WTC11 (cell line): ENCODE measurements around the gene PDE11A. TPM values are rescaled to one million over a fixed set of nuclear protein-coding genes. Genes with fewer than 3 reads are reported as not detected.

ENCODE experiments used
- ATAC-seq: fragments of 200-7000 bp; cut with Tn5 transposase; 2 replicates; pipeline ENCODE4 v1.10.0; 2021; ENCODE audit warnings: mild to moderate bottlenecking, moderate library complexity
- CTCF ChIA-PET: fragments of 300-600 bp; sonication (Branson Sonifier 250); formaldehyde crosslinking; loops from one replicate; lab custom pipeline; 2021; ENCODE audit warnings: antibody characterized with exemption; lab: Charles Lee
- POLR2A ChIA-PET: fragments of 350-600 bp; sonication (Branson Sonifier 250); formaldehyde crosslinking; loops from one replicate; lab custom pipeline; 2021; ENCODE audit warnings: antibody characterized with exemption; lab: Charles Lee
- DNase-seq: peaks from one replicate; pipeline ENCODE4 v3.0.0; 2021; ENCODE audit warnings: low spot score
- H3K27ac Mint-ChIP-seq: 2 replicates; pipeline ENCODE4 v1.8.0; 2021; ENCODE audit warnings: mixed read lengths
- H3K27me3 Mint-ChIP-seq: 2 replicates; pipeline ENCODE4 v1.8.0; 2021; ENCODE audit warnings: low read depth, mild to moderate bottlenecking, moderate library complexity, mixed read lengths
- H3K36me3 Mint-ChIP-seq: 2 replicates; pipeline ENCODE4 v1.8.0; 2021; ENCODE audit warnings: mixed read lengths
- H3K4me1 Mint-ChIP-seq: 2 replicates; pipeline ENCODE4 v1.8.0; 2022; ENCODE audit warnings: mixed read lengths
- H3K4me3 Mint-ChIP-seq: 2 replicates; pipeline ENCODE4 v1.8.0; 2021; ENCODE audit warnings: mild to moderate bottlenecking, moderate library complexity, mixed read lengths
- H3K9me3 Mint-ChIP-seq: 2 replicates; pipeline ENCODE4 v1.8.0; 2021; ENCODE audit warnings: mixed read lengths
- CBFB ChIP-seq: sonication (generic); formaldehyde crosslinking; IDR thresholded peaks from 2 replicates; pipeline ENCODE4 v1.8.1; 2022; ENCODE audit warnings: mild to moderate bottlenecking, low read depth, missing genetic modification reagents
- CREM ChIP-seq: sonication (generic); formaldehyde crosslinking; IDR thresholded peaks from 2 replicates; pipeline ENCODE4 v1.8.1; 2022; ENCODE audit warnings: mild to moderate bottlenecking, missing genetic modification reagents, moderate library complexity
- ETV6 ChIP-seq: sonication (generic); formaldehyde crosslinking; IDR thresholded peaks from 2 replicates; pipeline ENCODE4 v1.8.1; 2022; ENCODE audit warnings: mild to moderate bottlenecking, missing genetic modification reagents
- FOXJ3 ChIP-seq: sonication (generic); formaldehyde crosslinking; IDR thresholded peaks from 2 replicates; pipeline ENCODE4 v1.9.0; 2021; ENCODE audit warnings: missing genetic modification reagents, mild to moderate bottlenecking, borderline replicate concordance
- GRHL2 ChIP-seq: fragments of 250-450 bp; sonication (Bioruptor Pico); IDR thresholded peaks from 2 replicates; pipeline ENCODE4 v1.8.0; 2022; ENCODE audit warnings: mild to moderate bottlenecking, moderate library complexity; ENCODE audit not compliant: insufficient replicate concordance, severe bottlenecking
- IRF2 ChIP-seq: sonication (generic); formaldehyde crosslinking; IDR thresholded peaks from 2 replicates; pipeline ENCODE4 v1.8.0; 2022; ENCODE audit warnings: low read depth, missing genetic modification reagents, borderline replicate concordance
- JUN ChIP-seq: sonication (generic); formaldehyde crosslinking; IDR thresholded peaks from 2 replicates; pipeline ENCODE4 v1.8.0; 2023; ENCODE audit warnings: mild to moderate bottlenecking, missing genetic modification reagents
- NFYB ChIP-seq: sonication (generic); formaldehyde crosslinking; conservative IDR thresholded peaks from 2 replicates; pipeline ENCODE4 v1.8.0; 2022; ENCODE audit warnings: low read depth, missing genetic modification reagents
- NR2C2 ChIP-seq: sonication (generic); formaldehyde crosslinking; IDR thresholded peaks from 2 replicates; pipeline ENCODE4 v1.8.0; 2022; ENCODE audit warnings: mild to moderate bottlenecking, missing genetic modification reagents
- RORB ChIP-seq: fragments of 250-450 bp; sonication (Bioruptor Pico); IDR thresholded peaks from 2 replicates; pipeline ENCODE4 v1.9.0; 2021; ENCODE audit warnings: mild to moderate bottlenecking
- ZNF219 ChIP-seq: sonication (generic); formaldehyde crosslinking; IDR thresholded peaks from 2 replicates; pipeline ENCODE4 v1.8.0; 2023; ENCODE audit warnings: missing genetic modification reagents, mild to moderate bottlenecking, borderline replicate concordance
- ZNF317 ChIP-seq: sonication (generic); formaldehyde crosslinking; IDR thresholded peaks from 2 replicates; pipeline ENCODE4 v1.8.1; 2023; ENCODE audit warnings: low read depth, mild to moderate bottlenecking, moderate library complexity, missing genetic modification reagents, borderline replicate concordance
- total RNA-seq: library from RNA; stranded (reverse); gene quantifications from 3 replicates; pipeline ENCODE4 v1.2.3, GENCODE V29; 2021
- TF ChIP-seq, protein P1 (sequence below): sonication (generic); formaldehyde crosslinking; IDR thresholded peaks from 2 replicates; pipeline ENCODE4 v1.8.0; 2023; ENCODE audit warnings: mild to moderate bottlenecking, missing genetic modification reagents
- TF ChIP-seq, protein P2 (sequence below): sonication (generic); formaldehyde crosslinking; IDR thresholded peaks from 2 replicates; pipeline ENCODE4 v1.8.1; 2023; ENCODE audit warnings: mild to moderate bottlenecking, moderate library complexity, missing genetic modification reagents
- TF ChIP-seq, protein P3 (sequence below): fragments of 250-450 bp; sonication (Bioruptor Pico); IDR thresholded peaks from 2 replicates; pipeline ENCODE4 v1.8.0; 2021; ENCODE audit warnings: mild to moderate bottlenecking
- TF ChIP-seq, protein P4 (sequence below): sonication (generic); formaldehyde crosslinking; IDR thresholded peaks from 2 replicates; pipeline ENCODE4 v1.8.1; 2023; ENCODE audit warnings: mild to moderate bottlenecking, missing genetic modification reagents, moderate library complexity
- TF ChIP-seq, protein P5 (sequence below): sonication (generic); formaldehyde crosslinking; IDR thresholded peaks from 2 replicates; pipeline ENCODE4 v1.8.0; 2022; ENCODE audit warnings: mild to moderate bottlenecking, missing genetic modification reagents
- TF ChIP-seq, protein P6 (sequence below): sonication (generic); formaldehyde crosslinking; IDR thresholded peaks from 2 replicates; pipeline ENCODE4 v1.8.0; 2023; ENCODE audit warnings: missing genetic modification reagents, mild to moderate bottlenecking, borderline replicate concordance
- TF ChIP-seq, protein P7 (sequence below): sonication (generic); formaldehyde crosslinking; IDR thresholded peaks from 2 replicates; pipeline ENCODE4 v1.8.1; 2022; ENCODE audit warnings: mild to moderate bottlenecking, missing genetic modification reagents, moderate library complexity, borderline replicate concordance

Gene PDE11A
- total RNA-seq, 1 experiment from 2014 or later, result 0.13 TPM

DNA sequence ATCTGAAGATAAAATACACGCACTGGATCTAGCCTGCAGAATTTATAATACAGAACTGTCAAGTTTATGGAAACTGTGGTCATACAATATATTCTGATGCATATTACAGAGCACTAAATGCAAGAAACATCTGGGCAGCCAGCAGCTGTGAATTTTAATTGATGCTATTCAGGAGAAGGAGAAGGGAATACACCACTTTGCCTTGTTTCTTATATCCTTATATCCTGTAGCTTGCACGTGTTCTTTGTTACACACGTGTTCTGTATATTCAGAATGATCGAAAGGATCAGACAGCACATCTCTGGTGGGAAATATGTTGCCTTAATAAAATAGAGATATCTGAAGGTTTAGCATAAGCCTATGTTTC lies 344.2 kb downstream of the PDE11A start (continued):
- TF ChIP-seq, protein P1, sequence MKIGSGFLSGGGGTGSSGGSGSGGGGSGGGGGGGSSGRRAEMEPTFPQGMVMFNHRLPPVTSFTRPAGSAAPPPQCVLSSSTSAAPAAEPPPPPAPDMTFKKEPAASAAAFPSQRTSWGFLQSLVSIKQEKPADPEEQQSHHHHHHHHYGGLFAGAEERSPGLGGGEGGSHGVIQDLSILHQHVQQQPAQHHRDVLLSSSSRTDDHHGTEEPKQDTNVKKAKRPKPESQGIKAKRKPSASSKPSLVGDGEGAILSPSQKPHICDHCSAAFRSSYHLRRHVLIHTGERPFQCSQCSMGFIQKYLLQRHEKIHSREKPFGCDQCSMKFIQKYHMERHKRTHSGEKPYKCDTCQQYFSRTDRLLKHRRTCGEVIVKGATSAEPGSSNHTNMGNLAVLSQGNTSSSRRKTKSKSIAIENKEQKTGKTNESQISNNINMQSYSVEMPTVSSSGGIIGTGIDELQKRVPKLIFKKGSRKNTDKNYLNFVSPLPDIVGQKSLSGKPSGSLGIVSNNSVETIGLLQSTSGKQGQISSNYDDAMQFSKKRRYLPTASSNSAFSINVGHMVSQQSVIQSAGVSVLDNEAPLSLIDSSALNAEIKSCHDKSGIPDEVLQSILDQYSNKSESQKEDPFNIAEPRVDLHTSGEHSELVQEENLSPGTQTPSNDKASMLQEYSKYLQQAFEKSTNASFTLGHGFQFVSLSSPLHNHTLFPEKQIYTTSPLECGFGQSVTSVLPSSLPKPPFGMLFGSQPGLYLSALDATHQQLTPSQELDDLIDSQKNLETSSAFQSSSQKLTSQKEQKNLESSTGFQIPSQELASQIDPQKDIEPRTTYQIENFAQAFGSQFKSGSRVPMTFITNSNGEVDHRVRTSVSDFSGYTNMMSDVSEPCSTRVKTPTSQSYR (CRISPR knock-in tag), result no peak
- TF ChIP-seq CBFB (no peak), JUN (CRISPR knock-in tag) (no peak), GRHL2 (no peak), ETV6 (CRISPR knock-in tag) (no peak), NFYB (CRISPR knock-in tag) (no peak), FOXJ3 (no peak), RORB (CRISPR knock-in tag) (no peak), ZNF317 (CRISPR knock-in tag) (no peak), ZNF219 (CRISPR knock-in tag) (no peak)
- TF ChIP-seq, protein P2, sequence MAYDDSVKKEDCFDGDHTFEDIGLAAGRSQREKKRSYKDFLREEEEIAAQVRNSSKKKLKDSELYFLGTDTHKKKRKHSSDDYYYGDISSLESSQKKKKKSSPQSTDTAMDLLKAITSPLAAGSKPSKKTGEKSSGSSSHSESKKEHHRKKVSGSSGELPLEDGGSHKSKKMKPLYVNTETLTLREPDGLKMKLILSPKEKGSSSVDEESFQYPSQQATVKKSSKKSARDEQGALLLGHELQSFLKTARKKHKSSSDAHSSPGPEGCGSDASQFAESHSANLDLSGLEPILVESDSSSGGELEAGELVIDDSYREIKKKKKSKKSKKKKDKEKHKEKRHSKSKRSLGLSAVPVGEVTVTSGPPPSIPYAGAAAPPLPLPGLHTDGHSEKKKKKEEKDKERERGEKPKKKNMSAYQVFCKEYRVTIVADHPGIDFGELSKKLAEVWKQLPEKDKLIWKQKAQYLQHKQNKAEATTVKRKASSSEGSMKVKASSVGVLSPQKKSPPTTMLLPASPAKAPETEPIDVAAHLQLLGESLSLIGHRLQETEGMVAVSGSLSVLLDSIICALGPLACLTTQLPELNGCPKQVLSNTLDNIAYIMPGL (CRISPR knock-in tag), result no peak
- TF ChIP-seq, protein P3, sequence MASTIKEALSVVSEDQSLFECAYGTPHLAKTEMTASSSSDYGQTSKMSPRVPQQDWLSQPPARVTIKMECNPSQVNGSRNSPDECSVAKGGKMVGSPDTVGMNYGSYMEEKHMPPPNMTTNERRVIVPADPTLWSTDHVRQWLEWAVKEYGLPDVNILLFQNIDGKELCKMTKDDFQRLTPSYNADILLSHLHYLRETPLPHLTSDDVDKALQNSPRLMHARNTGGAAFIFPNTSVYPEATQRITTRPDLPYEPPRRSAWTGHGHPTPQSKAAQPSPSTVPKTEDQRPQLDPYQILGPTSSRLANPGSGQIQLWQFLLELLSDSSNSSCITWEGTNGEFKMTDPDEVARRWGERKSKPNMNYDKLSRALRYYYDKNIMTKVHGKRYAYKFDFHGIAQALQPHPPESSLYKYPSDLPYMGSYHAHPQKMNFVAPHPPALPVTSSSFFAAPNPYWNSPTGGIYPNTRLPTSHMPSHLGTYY (CRISPR knock-in tag), result no peak
- TF ChIP-seq, all 79 proteins: peak for 0

DNA sequence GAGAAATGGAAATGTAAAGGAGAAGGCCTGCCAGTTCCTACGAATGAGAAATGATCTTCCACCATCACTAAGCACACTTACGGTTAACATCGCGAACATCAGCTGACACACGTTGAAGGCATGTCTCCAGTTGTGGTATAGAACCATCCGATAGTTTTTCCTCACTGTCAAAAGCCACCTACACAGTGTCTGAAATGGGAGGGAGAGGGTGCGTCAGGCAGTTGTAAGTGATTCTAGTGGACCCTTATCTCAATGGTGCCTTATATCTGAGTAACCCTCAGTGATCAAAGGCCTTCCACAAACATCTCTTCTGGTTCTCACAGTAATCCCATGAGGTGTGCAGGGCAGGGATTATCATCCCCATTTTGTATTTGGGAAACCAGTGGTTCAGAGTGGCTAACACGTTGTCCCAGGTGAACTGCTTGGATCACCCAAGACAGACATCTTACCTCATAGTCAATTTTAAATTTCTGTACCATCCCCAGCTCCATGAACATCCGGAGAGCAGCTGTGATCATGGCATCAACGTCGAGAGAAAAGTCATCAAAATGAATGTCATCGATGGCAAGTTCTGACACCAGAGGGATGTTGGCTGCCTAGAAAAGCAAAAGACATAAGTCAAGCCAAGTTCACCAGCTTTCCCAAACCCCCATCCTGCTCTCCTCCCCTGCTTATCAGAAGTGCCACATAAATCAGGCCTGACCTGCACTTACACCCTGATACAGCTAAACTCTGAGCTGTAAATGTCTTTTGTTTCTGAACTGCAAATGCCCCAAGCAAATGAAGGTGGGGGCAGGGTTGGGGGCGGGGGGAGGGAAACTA lies 344.8 kb downstream of the PDE11A start:
- DNase-seq (no peak), ATAC-seq (no peak)
- Mint-ChIP-seq H3K36me3 (no peaks in the 10 kb centered on the region), H3K4me1 (peaks cover 12% of the 10 kb centered on the region), H3K27ac (no peak overlapping the region), H3K9me3 (no peaks in the 10 kb centered on the region), H3K27me3 (peaks cover 88% of the 10 kb centered on the region), H3K4me3 (no peak overlapping the region)
- CTCF ChIA-PET, result interaction anchor here (1.0 to 1.2 kb wide), 3 partner anchors 11 to 580 kb away, joined by 3 to 4 read pairs (median 3); no protein-coding TSS in a partner anchor
- POLR2A ChIA-PET, result no interaction called here
- no peak for TF ChIP-seq CREM (CRISPR knock-in tag)
- no peak for TF ChIP-seq IRF2 (CRISPR knock-in tag)
- TF ChIP-seq, protein P4, sequence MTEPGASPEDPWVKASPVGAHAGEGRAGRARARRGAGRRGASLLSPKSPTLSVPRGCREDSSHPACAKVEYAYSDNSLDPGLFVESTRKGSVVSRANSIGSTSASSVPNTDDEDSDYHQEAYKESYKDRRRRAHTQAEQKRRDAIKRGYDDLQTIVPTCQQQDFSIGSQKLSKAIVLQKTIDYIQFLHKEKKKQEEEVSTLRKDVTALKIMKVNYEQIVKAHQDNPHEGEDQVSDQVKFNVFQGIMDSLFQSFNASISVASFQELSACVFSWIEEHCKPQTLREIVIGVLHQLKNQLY (CRISPR knock-in tag), result no peak
- TF ChIP-seq, protein P5, sequence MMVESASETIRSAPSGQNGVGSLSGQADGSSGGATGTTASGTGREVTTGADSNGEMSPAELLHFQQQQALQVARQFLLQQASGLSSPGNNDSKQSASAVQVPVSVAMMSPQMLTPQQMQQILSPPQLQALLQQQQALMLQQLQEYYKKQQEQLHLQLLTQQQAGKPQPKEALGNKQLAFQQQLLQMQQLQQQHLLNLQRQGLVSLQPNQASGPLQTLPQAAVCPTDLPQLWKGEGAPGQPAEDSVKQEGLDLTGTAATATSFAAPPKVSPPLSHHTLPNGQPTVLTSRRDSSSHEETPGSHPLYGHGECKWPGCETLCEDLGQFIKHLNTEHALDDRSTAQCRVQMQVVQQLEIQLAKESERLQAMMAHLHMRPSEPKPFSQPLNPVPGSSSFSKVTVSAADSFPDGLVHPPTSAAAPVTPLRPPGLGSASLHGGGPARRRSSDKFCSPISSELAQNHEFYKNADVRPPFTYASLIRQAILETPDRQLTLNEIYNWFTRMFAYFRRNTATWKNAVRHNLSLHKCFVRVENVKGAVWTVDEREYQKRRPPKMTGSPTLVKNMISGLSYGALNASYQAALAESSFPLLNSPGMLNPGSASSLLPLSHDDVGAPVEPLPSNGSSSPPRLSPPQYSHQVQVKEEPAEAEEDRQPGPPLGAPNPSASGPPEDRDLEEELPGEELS (CRISPR knock-in tag), result no peak
- TF ChIP-seq, protein P6, sequence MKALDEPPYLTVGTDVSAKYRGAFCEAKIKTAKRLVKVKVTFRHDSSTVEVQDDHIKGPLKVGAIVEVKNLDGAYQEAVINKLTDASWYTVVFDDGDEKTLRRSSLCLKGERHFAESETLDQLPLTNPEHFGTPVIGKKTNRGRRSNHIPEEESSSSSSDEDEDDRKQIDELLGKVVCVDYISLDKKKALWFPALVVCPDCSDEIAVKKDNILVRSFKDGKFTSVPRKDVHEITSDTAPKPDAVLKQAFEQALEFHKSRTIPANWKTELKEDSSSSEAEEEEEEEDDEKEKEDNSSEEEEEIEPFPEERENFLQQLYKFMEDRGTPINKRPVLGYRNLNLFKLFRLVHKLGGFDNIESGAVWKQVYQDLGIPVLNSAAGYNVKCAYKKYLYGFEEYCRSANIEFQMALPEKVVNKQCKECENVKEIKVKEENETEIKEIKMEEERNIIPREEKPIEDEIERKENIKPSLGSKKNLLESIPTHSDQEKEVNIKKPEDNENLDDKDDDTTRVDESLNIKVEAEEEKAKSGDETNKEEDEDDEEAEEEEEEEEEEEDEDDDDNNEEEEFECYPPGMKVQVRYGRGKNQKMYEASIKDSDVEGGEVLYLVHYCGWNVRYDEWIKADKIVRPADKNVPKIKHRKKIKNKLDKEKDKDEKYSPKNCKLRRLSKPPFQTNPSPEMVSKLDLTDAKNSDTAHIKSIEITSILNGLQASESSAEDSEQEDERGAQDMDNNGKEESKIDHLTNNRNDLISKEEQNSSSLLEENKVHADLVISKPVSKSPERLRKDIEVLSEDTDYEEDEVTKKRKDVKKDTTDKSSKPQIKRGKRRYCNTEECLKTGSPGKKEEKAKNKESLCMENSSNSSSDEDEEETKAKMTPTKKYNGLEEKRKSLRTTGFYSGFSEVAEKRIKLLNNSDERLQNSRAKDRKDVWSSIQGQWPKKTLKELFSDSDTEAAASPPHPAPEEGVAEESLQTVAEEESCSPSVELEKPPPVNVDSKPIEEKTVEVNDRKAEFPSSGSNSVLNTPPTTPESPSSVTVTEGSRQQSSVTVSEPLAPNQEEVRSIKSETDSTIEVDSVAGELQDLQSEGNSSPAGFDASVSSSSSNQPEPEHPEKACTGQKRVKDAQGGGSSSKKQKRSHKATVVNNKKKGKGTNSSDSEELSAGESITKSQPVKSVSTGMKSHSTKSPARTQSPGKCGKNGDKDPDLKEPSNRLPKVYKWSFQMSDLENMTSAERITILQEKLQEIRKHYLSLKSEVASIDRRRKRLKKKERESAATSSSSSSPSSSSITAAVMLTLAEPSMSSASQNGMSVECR (CRISPR knock-in tag), result no peak
- no peak for TF ChIP-seq NR2C2 (CRISPR knock-in tag)
- TF ChIP-seq, protein P7, sequence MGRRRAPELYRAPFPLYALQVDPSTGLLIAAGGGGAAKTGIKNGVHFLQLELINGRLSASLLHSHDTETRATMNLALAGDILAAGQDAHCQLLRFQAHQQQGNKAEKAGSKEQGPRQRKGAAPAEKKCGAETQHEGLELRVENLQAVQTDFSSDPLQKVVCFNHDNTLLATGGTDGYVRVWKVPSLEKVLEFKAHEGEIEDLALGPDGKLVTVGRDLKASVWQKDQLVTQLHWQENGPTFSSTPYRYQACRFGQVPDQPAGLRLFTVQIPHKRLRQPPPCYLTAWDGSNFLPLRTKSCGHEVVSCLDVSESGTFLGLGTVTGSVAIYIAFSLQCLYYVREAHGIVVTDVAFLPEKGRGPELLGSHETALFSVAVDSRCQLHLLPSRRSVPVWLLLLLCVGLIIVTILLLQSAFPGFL (CRISPR knock-in tag), result no peak
- no peak for TF ChIP-seq ETV6 (CRISPR knock-in tag)
